Hematopoietic multipotent progenitor cell treated with erythropoietin and hydrocortisone succinate and interleukin-3 and kit ligand, for 4 days (in vitro differentiated cells): ENCODE data around the gene MRPL24.

Experiments
- DNase-seq: peaks from one replicate; pipeline ENCODE4 v3.0.0-alpha.2; 2015

Gene MRPL24

DNA sequence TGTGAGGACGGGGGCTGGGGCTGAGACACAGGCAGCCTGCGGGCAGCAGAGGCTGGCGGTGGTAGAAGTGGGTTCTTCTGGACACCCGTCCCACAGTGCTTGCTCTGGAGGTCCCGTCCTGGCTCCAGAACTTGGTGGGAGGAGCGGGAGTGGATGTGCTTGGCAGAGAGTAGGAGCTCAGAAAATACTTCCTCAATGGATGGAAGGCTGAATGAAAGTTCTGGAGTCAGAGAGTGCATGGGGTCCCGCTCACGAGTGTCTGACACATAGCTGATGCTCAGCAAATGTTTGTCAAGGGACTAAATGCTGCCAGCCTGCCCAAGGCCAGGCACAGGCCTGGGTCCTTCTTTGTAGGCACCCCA lies 50.2 kb downstream of the MRPL24 start:
- DNase-seq, result no peak

DNA sequence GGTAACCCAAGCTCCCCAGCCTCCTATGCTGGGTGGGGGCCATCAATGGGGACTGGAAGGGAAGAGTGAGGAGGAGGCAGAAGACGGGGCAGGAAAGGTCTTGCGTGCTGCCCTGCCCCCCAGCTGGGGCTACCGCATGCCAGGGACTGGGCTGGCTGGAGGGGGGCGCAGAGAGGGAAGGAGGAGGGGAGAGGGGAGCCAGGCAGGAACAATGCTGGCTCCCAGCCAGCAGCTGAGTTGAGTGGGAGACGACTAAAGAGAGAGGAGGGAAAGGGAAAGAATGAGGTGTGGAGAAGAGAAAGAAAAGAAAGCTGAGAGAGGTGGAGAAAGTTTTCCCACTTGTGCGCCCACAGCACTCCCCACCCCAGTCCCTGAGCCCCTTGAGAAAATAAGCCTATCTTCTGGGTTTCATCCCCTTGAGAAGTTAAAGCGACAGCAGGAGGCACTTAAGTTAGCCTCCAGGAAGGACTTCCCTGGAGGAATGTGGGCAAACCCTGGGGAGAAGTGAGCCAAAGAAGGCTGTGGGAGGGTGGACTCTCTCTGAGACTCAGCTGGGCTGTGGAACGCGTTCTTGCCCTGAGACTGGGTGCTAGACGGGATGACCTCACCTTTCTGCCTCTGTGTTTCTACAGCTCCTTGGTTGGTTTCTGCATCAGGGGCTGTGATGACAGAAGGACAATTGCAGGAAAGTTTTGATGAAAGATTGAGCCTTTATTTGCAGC lies 50.8 kb downstream of the MRPL24 start:
- no peak for DNase-seq

GRCh38 chr1:156689035-156689952 lies 51.6 kb downstream of the MRPL24 start:
- peak; percentile 93 for DNase-seq
